NCI-H2227 treated with DMSO at 0.1 percent for 48 hours (cell line): ENCODE measurements around the gene RTKN.
"Not testable (repeated sequence)": the region's sequence is repeated elsewhere in the genome, so short reads cannot be mapped to it uniquely, and the experiment has no call there.

Experiments used
- DNase-seq: peaks from one replicate; lab custom pipeline; 2025; lab: John Stamatoyannopoulos, UW

Gene RTKN

DNA sequence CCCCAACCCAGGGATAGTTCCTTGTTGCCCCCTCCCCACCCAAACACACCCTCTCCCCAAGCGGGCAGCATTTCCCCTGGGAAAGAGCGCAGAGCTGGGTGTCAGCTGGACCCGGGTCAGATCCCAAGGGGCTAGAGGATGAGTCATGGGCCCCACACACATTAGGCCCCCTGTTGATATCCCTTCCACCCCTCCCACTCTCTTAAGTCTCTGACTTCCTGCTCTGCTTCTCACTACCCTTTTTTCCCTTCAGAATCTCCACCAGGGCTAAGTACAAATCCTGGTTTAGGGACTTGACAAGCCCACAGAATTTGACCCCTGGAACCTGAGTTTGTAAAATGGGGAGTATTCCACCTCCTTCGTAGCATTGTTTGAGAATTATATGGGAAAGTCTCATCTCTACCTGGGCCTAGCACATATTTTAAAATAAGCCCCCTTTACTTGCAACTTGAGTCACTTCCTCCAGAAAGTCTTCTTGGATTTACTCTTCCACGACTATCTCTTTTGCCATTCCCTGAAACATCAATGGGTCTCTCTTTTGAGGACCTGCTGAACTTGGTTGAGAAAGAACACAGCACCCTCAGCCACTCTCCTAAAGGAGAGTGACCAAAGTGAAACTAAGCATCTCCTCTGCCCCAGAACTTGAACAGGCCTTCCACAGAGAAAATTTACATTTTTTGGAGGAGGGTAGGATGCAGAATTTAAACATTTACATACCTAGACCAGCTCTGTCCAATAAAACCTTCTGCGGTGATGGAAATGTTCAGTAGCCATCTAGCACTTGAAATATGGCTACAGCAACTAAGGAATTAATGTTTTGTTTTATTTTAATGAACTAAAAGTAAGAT, 4.7 kb downstream of the RTKN start:
- no peak for DNase-seq

DNA sequence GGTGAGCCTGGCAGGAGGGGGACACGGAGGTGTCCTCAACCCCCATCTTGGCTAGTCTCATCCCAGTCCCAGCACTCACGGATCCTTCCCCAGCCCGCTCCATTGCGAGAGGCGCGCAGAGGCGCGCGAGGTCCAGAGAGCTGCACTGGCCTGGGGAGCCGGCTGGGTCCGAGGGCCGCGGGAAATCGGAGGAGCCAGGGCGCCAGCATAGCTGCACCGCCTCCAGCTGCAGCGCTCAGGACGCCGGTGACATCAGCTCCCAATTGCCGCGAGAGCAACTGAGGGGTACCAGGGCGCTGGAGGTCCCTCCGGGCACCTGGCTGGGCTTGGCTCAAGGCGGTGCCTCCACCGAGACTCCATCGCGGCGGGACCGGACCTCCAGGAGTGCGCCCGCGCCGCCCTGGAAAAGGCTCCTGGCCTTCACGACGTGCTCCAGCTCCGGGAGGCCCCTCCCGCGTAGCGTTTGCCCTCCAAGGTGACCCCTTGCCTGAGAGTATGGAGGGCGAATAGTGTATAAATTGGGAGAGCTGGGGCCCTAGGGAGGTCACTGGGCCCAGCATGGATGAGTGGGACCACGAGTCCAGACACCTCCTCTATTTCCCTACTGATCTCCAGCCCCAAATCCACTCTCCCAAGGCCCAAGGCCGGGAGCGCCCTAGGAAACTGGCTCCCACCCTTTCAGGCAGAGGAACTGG, 5.5 kb downstream of the RTKN start:
- no peak for DNase-seq

DNA sequence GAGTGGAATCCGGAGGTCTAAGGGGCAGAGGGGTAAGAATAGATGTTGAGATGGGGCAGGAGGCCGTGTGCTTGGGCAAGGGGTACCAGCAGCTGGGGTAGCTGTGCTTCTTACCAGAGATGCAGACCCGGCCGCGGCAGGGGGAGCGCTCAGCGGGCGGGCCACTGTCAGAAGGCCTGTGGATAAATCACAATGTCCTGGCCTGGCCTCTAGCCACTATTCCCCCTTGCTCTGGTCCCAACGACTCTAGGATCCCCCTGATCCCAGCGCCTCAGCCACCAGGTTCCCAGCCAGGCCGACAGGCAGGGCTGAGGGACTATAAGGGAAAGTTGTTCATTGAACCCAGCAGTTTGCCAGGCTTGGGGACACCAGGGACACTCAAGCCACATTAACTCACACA, 11.2 kb downstream of the RTKN start:
- DNase-seq, result no peak

DNA sequence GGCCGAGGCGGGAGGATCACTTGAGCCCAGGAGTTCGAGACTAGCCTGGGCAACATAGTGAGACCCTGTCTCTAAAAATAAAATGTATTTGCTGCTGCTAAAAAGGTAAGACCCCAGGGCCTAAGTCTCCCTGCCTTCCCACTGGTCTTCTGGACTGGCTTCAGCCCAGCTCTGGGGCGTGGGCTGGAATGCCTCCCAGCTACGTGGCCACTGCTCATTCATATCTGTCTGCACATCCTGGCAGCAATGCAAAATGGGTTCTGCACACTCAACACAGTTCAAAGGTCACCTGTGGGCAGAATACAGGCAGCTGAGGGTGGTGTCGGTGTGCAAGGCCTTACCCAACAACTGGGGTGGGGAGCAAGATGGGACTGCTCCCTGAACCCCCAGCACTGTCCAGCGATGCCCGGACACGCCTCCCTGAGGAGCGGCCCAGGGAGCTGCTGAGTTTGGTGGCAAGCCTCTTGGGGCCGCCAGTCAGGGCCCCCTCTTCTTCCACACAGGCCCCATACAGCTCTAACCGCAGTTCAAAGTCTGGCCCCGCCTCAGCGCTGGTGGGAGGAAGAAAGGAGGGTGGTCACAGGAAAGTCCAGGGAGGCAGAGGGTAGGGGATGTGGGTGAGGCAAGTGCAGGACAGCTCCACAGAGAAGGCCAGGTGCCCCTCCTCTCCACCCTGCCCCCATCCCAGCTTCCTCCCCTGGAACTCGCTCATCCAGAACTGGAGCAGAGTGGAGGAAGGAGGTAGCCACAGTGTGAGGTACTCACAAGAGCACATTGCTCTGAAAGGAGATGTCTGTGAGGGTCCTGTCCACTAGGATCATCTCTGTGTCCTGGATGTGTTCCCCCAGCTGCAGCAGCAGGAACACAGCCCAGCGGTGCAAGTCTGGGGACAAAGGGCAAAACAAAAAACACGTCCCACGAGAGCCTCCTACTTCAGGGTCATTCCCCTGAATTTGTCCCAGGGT, 12.0 kb downstream of the RTKN start:
- DNase-seq, result no peak

- DNase-seq, result no peak
Observed at GRCh38 chr2:74428675-74429074, 13.1 kb downstream of the RTKN start.

DNA sequence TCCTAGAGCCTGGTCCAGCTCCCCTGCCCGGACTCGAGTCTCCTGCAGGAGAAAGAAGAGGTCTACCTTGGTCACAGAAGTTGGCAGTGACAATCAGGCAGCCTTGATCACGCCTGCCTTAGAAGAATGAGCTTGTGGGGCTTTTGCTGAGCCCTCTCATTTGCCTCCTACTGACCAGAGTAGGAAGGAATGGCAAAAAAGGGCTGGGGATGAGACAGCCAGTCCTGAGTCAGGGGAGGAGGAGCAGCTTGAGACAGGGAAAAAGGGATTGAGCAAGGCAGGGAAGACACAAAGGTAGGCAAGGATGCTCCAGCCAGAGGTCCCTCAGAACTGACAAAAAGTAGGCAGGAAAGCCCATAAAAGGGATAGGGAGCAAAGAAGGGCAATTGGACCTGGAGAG, 14.2 kb downstream of the RTKN start:
- DNase-seq, result no peak

DNA sequence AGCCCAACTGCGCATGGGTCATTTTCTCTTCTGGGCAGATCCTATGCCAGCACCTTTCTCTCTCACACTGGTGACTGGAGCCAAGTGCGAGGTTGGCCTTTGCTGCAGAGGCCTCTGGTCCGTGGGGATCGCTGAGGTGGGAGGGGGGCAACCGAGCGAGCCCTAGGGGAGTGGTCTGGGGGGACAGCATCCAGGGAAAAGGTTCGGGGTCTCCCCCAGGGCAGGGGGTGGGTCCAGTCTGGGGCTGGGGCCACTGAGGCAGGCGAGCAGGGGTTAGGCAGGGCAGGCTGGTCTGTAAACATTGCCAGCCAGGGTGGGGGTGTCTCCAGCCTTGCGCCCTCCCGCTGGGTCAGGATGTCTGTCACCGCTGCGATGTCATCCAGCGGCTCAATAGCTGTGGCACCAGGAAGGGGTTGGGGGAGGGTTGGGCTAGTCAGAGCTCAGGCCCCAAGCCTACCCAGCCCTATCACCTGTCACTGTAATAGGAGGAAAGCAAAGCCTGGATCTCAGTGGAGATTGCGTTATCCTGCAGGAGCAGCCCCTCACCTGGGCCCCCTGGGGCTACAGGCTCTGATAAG, 15.5 kb downstream of the RTKN start:
- no peak for DNase-seq

GRCh38 chr2:74425523-74425922, 16.2 kb downstream of the RTKN start:
- DNase-seq, result no peak

DNA sequence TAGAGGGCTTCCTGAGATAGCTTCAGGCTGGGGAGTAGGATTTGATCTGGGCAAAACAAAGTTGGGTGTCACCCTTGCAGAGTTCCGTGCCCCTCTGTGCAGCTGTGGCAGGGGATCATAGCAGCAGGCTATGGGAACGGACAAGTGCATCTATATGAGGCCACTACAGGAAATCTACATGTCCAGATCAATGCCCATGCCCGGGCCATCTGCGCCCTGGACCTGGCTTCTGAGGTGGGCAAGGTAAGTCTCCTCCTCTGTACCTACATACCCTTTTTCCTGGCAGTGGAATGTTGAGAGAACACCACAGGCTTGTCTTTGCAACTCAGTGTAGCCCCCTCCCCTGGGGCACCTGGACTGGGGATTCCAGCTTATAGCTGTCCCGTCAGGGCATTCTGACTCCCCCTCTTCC, 16.7 kb downstream of the RTKN start:
- no peak for DNase-seq

DNA sequence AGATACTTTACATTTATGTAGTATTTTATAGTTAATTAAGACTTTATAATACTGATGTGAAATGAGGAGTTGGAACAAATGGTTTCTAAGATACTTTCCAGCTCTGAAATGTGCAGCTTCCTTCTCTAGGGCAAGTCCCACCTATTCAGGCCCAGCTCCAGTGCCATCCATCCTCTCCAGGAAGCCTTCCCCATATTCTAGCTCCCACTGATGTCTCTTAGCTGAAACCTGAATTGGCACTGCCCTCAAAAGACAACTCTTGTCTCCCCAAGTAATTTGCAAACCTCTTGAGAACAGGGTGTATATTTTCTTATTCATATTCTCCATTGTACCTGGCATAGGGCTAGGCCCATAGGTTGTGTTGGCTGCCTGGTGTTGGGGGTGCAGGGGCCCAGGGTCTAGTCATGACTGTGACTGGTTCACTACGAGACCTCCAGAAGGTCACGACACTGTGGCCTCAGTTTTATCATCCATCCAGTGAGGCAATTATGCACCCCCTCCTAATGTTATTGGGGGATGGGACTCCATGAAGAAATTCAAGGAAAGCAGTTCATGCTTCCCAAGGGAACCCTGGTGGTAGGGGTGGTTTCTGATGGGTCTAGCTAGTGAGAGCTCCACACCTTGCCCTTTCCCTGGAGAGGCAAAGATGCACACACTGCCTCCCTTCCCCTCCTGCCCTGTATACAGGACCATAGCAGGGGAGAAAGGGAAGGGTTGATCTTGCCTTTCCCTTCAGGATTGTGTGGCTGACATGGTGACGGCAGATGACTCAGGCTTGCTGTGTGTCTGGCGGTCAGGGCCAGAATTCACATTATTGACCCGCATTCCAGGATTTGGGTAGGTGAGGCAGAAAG, 17.4 kb downstream of the RTKN start:
- no peak for DNase-seq

GRCh38 chr2:74423231-74424095, 18.3 kb downstream of the RTKN start:
- no peak for DNase-seq

GRCh38 chr2:74421221-74421870, 20.4 kb downstream of the RTKN start, which contains the start of the genes C2orf81 and WDR54:
Gene C2orf81, minus strand, starts transcription at chr2:74421619. Its CDS starts 59 bp downstream, at chr2:74421560.
Gene WDR54, plus strand, starts transcription at chr2:74421730. Its CDS starts 424 bp downstream, at chr2:74422154.
- peak; percentile 95 for DNase-seq

- DNase-seq, result not testable (repeated sequence)
Observed at GRCh38 chr2:74420443-74421103, 21.2 kb downstream of the RTKN start.

GRCh38 chr2:74420006-74420405, 21.7 kb downstream of the RTKN start:
- DNase-seq, result no peak

DNA sequence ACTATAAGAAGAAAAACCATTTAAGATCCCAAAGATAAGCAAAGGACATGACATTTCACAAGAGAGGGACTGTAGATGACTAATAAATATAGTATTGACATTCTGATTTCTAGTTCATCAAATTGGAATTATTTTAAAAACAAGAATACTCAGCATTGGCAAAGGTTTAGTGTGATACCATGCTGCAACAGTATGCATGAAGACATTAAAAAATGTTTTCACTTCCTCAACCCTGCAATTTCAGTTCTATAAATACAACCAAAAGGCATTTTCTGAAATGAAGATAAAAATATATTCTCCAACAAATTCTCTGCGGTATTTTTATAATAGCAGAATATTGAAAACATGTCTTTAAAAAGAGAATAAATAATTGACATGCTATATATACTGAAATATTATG, 22.4 kb downstream of the RTKN start:
- no peak for DNase-seq

DNA sequence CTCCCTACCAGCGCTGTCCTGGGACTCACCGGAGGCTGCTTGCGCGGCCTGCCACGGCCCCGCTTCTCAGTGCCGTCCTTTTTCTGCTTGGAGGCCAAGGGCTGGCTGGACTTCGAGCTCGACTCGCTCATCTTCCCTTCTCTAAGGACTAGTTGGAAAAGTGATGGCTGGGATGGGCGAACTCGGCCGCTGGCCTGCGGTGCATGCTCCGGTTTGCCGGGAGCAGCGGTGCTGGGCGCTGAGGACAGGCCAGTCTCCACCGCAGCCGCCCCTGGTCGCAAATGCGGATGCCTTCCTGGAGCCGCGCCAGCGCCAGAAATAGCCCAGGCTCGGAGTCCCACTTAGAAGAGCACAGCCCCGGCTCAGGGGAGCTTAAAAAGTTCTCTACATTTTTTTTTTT, 23.4 kb downstream of the RTKN start:
- DNase-seq, result no peak

GRCh38 chr2:74417763-74418162, 24.0 kb downstream of the RTKN start:
- DNase-seq, result no peak

GRCh38 chr2:74417197-74417596, 24.5 kb downstream of the RTKN start:
- DNase-seq, result no peak

- no peak for DNase-seq
Observed at GRCh38 chr2:74416778-74417177, 25.0 kb downstream of the RTKN start.
